Stimulated activated CD8-positive, alpha-beta memory T cell treated with anti-CD3 and anti-CD28 coated beads, Interleukin-15, amount 100 ng/mL, for 4 hours (primary cell): ENCODE data around the gene GALNT7.

Experiments
- DNase-seq, 2 donors: peaks; one replicate each; pipeline ENCODE4 v3.0.0-alpha.2; 2020; ENCODE audit warnings: low read depth in 2 of 2

Gene GALNT7

GRCh38 chr4:173264684-173265185, 96.1 kb downstream of the GALNT7 start:
- DNase-seq, result no peak

- no peak for DNase-seq
These were observed 97.1 kb downstream of the GALNT7 start for GRCh38 chr4:173265751-173266150.

GRCh38 chr4:173267711-173268110, 99.1 kb downstream of the GALNT7 start:
- DNase-seq, result no peak

GRCh38 chr4:173269280-173269679, 100.7 kb downstream of the GALNT7 start:
- DNase-seq, result no peak

- DNase-seq, result no peak
These were observed 101.9 kb downstream of the GALNT7 start for GRCh38 chr4:173270312-173271027.

GRCh38 chr4:173272314-173272713, 103.7 kb downstream of the GALNT7 start:
- no peak for DNase-seq

- DNase-seq, result no peak
These were observed 104.4 kb downstream of the GALNT7 start for GRCh38 chr4:173272996-173273395.

- DNase-seq, result no peak
These were observed 105.3 kb downstream of the GALNT7 start for GRCh38 chr4:173273941-173274340.

GRCh38 chr4:173274744-173275143, 106.1 kb downstream of the GALNT7 start:
- DNase-seq, result no peak

GRCh38 chr4:173275150-173275549, 106.5 kb downstream of the GALNT7 start:
- no peak for DNase-seq

- DNase-seq, result no peak
These were observed 108.7 kb downstream of the GALNT7 start for GRCh38 chr4:173277340-173277739.

GRCh38 chr4:173280998-173281397, 112.4 kb downstream of the GALNT7 start:
- DNase-seq, result no peak

GRCh38 chr4:173281406-173282255, 113.0 kb downstream of the GALNT7 start:
- no peak for DNase-seq

GRCh38 chr4:173282256-173282562, 113.6 kb downstream of the GALNT7 start:
- no peak for DNase-seq

- no peak for DNase-seq
These were observed 114.0 kb downstream of the GALNT7 start for GRCh38 chr4:173282626-173283025.

- no peak for DNase-seq
These were observed 115.9 kb downstream of the GALNT7 start for GRCh38 chr4:173284463-173284862.

GRCh38 chr4:173287486-173287885, 118.9 kb downstream of the GALNT7 start:
- no peak for DNase-seq

GRCh38 chr4:173288296-173288695, 119.7 kb downstream of the GALNT7 start:
- DNase-seq, result peak in 1 of 2 donors; percentile 44

- DNase-seq, result no peak
These were observed 120.2 kb downstream of the GALNT7 start for GRCh38 chr4:173288698-173289352.

GRCh38 chr4:173289353-173289727, 120.7 kb downstream of the GALNT7 start:
- no peak for DNase-seq

GRCh38 chr4:173291899-173292298, 123.3 kb downstream of the GALNT7 start:
- DNase-seq, result no peak

GRCh38 chr4:173293663-173294062, 125.1 kb downstream of the GALNT7 start:
- DNase-seq, result no peak

GRCh38 chr4:173294444-173294843, 125.8 kb downstream of the GALNT7 start:
- DNase-seq, result no peak
